Motor neuron (in vitro differentiated cells): ENCODE measurements around the gene PBX3. TPM values are rescaled to one million over a fixed set of nuclear protein-coding genes. Genes with fewer than 3 reads are reported as not detected.

ENCODE experiments used
- ATAC-seq, 8 experiments: fragments of 200-7000 bp; cut with Tn5 transposase; replicated peaks in 6 of 8; 2 replicates each; pipeline ENCODE4 v1.8.0; 2021; ENCODE audit warnings: mild to moderate bottlenecking in 8 of 8, moderate library complexity in 8 of 8
- H3K27ac ChIP-seq, 2 donors: fragments of 250-450 bp; sonication (Bioruptor Pico); 2 replicates each; pipeline ENCODE4 v1.9.0; 2021; ENCODE audit warnings: antibody characterized with exemption in 2 of 2, mild to moderate bottlenecking in 2 of 2, moderate library complexity in 1 of 2
- H3K4me1 ChIP-seq, 2 donors: fragments of 250-450 bp; sonication (Bioruptor Pico); replicated peaks in 1 of 2; 2 replicates each; pipeline ENCODE4 v1.6.1; 2021; ENCODE audit warnings: antibody characterized with exemption in 2 of 2, mild to moderate bottlenecking in 2 of 2, moderate library complexity in 1 of 2
- H3K4me3 ChIP-seq, 5 donors: fragments of 250-450 bp; sonication (Bioruptor Pico); 2 replicates each; pipeline ENCODE4 v1.9.0; 2021; ENCODE audit warnings: antibody characterized with exemption in 5 of 5, mild to moderate bottlenecking in 5 of 5, moderate library complexity in 4 of 5
- WGBS, 10 experiments: fragments of 450-650 bp; shearing (Covaris generic); methylation state at CpG; one replicate each; pipeline ENCODE4 v1.0.0; 2022; 5-methylcytosine and 5-hydroxymethylcytosine counted together
- in situ Hi-C, 9 experiments: fragments of 400-800 bp; cut with MboI; loops; one replicate each; pipeline ENCODE4 v1.15.0; 2021; ENCODE audit warnings: low sequenced_read_pairs in 9 of 9, low pct_unique_long_range_greater_than_20kb in 2 of 9; ENCODE audit not compliant: unreplicated experiment in 9 of 9
- total RNA-seq, 8 experiments: library from RNA; unstranded; fragments of 300-600 nt; gene quantifications; 2 replicates each; pipeline versions ENCODE4 v1.2.3 to v1.2.4, GENCODE V29; 2022

PBX3 gene
- total RNA-seq, 8 experiments from 2014 or later, result 24.0 to 157 (median 75.5) TPM

DNA sequence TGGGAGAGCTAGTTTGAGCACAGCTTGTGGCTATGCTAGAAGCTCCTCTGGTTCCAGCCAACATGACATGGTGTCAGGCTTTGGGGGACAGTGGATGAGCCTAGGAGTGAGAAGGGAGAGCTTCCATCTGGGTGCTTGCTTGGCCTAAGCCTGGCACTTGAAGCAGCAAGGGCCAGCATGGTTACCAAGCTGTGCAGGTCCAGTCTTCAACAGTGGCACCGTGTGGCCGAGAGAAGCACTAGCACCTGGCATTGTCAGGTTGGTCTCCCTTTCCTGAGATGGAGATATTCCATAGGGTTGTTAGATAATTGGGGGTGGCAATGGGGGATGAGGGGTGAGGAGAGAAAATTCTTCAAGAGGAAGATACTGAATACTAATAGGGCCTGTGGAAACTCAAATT lies 261.9 kb downstream of the PBX3 start:
- no peak overlapping the region for H3K4me3 ChIP-seq
- no peak for ATAC-seq
- no peak overlapping the region for H3K27ac ChIP-seq
- 18 to 100% (median 80%) methylated on average over 1 to 2 of the region's 2 CpGs; no CpG with 5 or more reads in 6 of the 10 experiments for WGBS, 10 experiments
- in situ Hi-C loops, result no loop called here
- H3K4me1 ChIP-seq, result no peaks in the 10 kb centered on the region

DNA sequence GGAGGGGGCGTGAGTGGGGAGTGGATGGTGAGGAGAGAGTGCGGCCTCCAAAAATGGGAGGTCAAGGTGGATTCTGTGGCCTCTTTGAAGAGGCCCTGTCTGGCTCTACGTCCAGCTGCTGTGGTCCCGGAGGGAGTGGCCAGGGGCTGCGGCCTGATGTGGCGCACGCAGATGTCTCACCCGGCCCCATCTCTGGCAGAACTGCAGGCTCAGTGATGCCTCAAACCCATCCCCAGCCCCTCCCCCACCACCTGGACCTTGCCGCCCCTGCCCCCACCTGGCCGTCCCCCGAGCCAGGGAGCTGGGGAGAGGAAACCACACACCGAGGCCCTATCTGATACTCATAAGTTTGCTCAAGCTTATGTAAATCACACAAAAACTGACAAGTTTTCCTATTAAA lies 267.6 kb downstream of the PBX3 start:
- H3K4me1 ChIP-seq, result peaks cover 5 to 8% of the 10 kb centered on the region in 2 donors
- in situ Hi-C loops, result no loop called here
- no peak overlapping the region for H3K4me3 ChIP-seq
- no peak for ATAC-seq
- 0 to 100% (median 69%) methylated on average over 1 to 4 of the region's 12 CpGs; no CpG with 5 or more reads in 6 of the 10 experiments for WGBS, 10 experiments
- H3K27ac ChIP-seq, result no peak overlapping the region

DNA sequence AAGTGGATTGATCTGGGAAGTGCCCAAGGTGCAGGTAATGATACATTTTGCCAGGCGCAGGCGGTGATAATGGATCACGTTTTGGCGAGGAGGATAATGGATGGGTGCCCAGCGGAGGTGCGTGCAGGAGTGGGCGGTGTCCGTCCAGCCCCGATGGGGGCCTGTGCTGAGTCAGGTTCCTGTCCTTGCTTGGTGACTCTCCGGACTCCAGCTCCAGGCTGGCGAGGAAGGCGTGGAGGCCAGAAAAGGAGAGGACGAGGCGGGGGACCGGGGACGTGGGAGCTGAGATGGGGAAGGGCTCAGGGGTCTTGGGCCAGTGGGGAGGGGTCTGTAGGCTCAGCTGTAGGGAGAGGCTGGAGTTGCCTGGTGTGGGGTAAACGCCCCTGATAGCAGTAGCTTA lies 268.3 kb downstream of the PBX3 start:
- Histone ChIP-seq H3K4me3 (no peak overlapping the region), H3K4me1 (peaks cover 5 to 8% of the 10 kb centered on the region in 2 donors), H3K27ac (no peak overlapping the region)
- in situ Hi-C loops, result no loop called here
- WGBS, 10 experiments, result 69 to 100% (median 92%) methylated on average over 1 to 5 of the region's 17 CpGs; no CpG with 5 or more reads in 5 of the 10 experiments
- peak in 1 of 8 experiments; percentile 53 for ATAC-seq

DNA sequence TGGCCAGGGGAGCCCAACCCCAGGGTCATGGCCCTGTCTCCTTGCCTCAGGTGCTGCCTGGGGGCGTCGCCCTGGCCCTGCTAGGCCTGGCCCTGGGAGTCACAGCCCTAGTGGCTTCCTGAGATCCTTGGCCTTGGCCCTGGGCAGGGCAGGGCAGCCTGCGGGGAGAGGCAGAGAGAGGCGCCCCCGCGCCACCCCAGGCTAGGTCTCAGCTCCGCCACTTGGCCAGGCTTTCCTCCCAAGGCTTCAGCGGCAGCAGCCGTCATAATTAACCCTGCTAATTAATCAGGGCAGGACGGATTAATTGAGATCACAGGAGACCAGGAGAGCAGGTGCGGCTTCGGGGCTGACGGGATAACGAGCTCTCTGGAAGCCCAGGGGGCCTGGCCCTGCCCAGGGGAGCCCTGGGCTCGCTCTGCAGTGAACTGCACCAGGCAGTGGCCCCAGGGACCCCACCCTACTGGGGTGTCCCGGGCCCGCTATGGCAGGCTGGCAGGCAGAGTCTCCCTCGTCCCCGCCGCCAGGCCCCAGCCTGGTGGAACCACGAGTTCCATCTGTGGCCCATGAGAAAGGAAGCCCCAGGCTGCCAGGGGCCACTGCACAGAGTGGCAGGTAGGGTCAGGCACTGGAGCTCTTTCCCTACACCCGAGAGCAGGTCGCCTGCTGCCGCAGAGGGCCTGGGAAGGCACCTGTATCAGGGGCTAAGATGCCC lies 269.6 kb downstream of the PBX3 start:
- Histone ChIP-seq H3K27ac (peak overlapping the region in 1 of 2 donors; percentile 19), H3K4me3 (no peak overlapping the region), H3K4me1 (peaks cover 5 to 8% of the 10 kb centered on the region in 2 donors)
- in situ Hi-C loops, result no loop called here
- peak in 1 of 8 experiments; percentile 21 for ATAC-seq
- WGBS, 10 experiments, result 20 to 100% (median 80%) methylated on average over 1 to 9 of the region's 24 CpGs; no CpG with 5 or more reads in 5 of the 10 experiments

Other genes with a start within 250 kb of the PBX3 start
- gene MAPKAP1, start 40.2 kb upstream of the PBX3 start, total RNA-seq, result 100 to 1,000 TPM in 3 of 8 experiments, 10 to 100 TPM in 5; 36.0 to 159 (median 58.8) TPM